ENCODE results near the gene MYMX. TPM values are rescaled to one million over a fixed set of nuclear protein-coding genes. Genes with fewer than 3 reads are reported as not detected.

The MYMX gene
- total and polyA plus RNA-seq, 2 of the 13 experiments (the other 11 are each of a cell fraction or from before 2014, with no cell fraction given): not detected

- no peak for TF ChIP-seq CSRNP2 (CRISPR knock-in tag; conservative IDR thresholded peaks at IDR 0.05; ENCODE audit: low read depth)
- no peak for TF ChIP-seq ARID2 (CRISPR knock-in tag; IDR thresholded peaks at IDR 0.05; ENCODE audit: borderline replicate concordance)
- no peak for TF ChIP-seq TBP (CRISPR knock-in tag; IDR thresholded peaks at IDR 0.05)
- TF ChIP-seq ZNF605 (CRISPR knock-in tag; IDR thresholded peaks at IDR 0.05): no peak
- no peak for TF ChIP-seq ZNF7 (CRISPR knock-in tag; IDR thresholded peaks at IDR 0.05)
- TF ChIP-seq ZXDC (CRISPR knock-in tag; IDR thresholded peaks at IDR 0.05): no peak
- no peak for TF ChIP-seq IRX3 (CRISPR knock-in tag; IDR thresholded peaks at IDR 0.05; ENCODE audit: borderline replicate concordance, low read depth)
- TF ChIP-seq NFE2L2 (IDR thresholded peaks at IDR 0.05; ENCODE audit: low read length): no peak
- TF ChIP-seq FOSL1 (CRISPR knock-in tag; IDR thresholded peaks at IDR 0.05; ENCODE audit: borderline replicate concordance): no peak
- TF ChIP-seq ZNF121 (CRISPR knock-in tag; IDR thresholded peaks at IDR 0.05): 0 out of 2 replicates have a peak, but pooled peaks have one; percentile 12
- no peak for TF ChIP-seq THAP7 (CRISPR knock-in tag; IDR thresholded peaks at IDR 0.05)
- TF ChIP-seq AHR (CRISPR knock-in tag; IDR thresholded peaks at IDR 0.05): no peak
- TF ChIP-seq ZNF333 (CRISPR knock-in tag; IDR thresholded peaks at IDR 0.05; ENCODE audit: borderline replicate concordance): no peak
- no peak for TF ChIP-seq ZNF383 (CRISPR knock-in tag; IDR thresholded peaks at IDR 0.05; ENCODE audit: borderline replicate concordance)
- TF ChIP-seq SRF (IDR thresholded peaks at IDR 0.05; ENCODE audit: low read depth, low read length): no peak
- peak; percentile 22; the same call in 1 of the 2 replicates for TF ChIP-seq MIXL1 (CRISPR knock-in tag; IDR thresholded peaks at IDR 0.05)
- no peak for TF ChIP-seq CEBPB (IDR thresholded peaks at IDR 0.05; ENCODE audit: borderline replicate concordance, low read depth, low read length)
- TF ChIP-seq CEBPG (CRISPR knock-in tag; IDR thresholded peaks at IDR 0.05): no peak
- no peak for TF ChIP-seq ZHX2 (IDR thresholded peaks at IDR 0.05; ENCODE audit: low read depth)
- no peak for TF ChIP-seq ZHX2 (CRISPR knock-in tag; IDR thresholded peaks at IDR 0.05; ENCODE audit: borderline replicate concordance)
- no peak for TF ChIP-seq BRCA1 (CRISPR knock-in tag; IDR thresholded peaks at IDR 0.05)
These were observed 24.2 kb upstream of the MYMX start (continued) for GRCh38 chr6:44192428-44193041.
